Measurements from ENCODE around the gene PKNOX2.

PKNOX2 gene

DNA sequence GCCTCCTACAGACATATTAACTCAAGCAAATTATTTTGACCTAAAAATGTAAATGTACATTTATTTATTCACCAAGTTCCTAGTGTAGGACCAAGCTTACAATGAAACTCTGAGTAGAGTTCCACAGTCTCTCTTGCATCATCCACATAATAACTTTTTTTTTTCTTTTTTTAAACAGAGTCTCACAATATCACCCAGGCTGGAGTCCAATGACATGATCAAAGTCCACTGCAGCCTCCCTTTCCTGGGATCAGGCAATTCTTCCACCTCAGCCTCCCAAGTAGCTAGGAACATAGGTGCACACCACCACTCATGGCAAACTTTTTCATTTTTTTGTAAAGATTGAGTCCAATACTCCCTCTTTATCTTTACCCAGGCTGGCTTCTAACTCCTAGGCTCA lies 303.5 kb downstream of the PKNOX2 start:
- no peak for DNase-seq (ENCODE audit: low read depth, low spot score)

DNA sequence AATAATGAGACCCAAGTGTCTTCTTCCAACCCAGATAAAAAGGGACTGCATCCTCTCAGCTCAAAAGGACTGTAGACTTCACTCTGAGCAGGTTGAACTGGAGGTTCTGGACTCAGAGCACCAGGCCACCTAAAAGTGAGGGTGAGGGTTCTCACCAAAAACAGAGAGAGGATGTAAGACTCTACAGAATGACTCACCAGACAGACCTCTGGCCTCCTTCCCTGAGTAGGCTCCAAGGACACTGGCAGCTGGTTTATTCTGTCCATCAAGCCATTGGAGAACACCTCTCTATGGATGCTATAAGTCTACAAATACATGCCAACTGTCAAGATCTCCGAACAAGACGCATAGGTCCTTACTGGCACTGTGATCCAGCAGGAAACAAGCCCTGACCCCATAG lies 304.3 kb downstream of the PKNOX2 start:
- no peak for DNase-seq (ENCODE audit: low read depth, low spot score)

DNA sequence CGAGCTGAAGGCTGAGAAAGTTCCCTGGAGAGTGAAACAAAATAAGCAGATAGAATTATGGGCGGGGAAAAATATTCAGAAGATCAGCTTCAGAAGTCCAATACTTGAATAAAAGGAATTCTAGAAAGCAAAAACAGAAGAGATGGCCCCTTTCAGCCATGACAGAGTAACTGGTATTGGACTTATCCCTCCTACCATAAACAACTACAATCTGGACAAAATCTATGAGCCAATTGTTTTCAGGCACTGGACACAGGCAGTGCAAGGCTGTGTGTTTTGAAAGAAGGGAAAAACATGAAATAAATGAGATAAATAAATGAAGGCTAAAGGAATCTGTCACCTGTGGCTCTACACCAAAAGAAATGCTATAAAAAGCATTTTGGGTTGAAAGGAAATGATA lies 305.8 kb downstream of the PKNOX2 start:
- no peak for DNase-seq (ENCODE audit: low read depth, low spot score)

DNA sequence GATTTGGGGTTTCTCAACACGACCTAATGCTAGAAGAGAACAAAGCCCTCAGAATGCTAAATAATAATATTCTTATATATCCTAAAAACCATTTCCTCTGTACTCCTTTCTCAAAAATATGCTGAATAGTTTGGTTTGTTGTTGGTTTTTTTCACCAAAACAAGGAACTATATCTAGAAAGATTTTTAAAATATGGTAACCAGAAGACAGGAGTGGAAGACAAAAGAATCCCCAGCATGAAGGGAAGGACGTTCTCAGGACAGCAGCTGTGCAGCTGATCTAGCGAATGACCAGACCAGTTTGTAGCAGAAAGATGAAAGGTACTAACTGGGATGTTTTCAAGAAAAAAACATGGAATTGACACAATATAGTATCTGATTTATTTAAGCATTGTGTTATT lies 312.2 kb downstream of the PKNOX2 start:
- DNase-seq (ENCODE audit: low read depth, low spot score), result no peak

DNA sequence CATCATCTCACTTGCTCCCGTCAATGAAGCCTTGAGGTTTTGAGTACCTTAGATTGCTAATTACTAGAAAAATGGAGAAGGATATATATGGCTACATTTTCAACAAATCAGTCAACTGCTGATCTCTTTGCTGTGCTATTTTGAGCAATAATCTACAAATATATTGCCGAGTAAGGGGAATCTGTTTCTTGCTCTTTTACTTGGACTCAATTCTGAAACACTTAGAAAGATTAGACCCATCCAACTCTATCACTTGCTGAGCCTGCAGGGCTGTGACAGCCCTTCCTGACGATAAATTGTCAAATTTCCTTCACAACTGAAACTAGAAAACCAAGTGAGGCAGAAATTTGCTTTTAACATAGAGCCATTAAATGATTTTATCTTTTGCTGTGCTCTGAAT lies 314.6 kb downstream of the PKNOX2 start:
- no peak for DNase-seq (ENCODE audit: low read depth, low spot score)

DNA sequence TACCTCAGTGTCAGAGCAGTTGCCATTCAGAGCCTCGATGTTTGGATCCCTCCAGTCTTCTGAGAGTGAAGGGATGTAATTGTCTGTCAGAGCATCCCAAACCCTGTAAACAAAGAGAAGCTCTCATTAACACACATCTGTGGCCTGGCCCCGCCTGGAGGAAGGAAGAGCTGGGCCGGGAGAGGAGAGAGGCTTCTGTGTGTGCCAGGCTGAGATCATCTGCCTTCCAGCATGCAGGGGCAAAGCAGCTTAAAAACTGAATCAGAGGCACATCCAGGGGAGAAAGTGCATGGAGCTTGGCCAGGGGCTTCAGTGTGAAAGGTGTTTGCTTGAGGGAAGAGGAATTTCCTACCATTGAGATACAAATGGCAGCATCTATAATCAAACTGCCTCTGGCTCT lies 317.0 kb downstream of the PKNOX2 start:
- DNase-seq (ENCODE audit: low read depth, low spot score), result no peak

Data from activated CD4-positive, CD25-positive, alpha-beta regulatory T cell treated with anti-CD3 and anti-CD28 coated beads, Interleukin-2, amount 50 U/mL, for 16 hours (primary cell).